Karpas-422 (cell line): ENCODE results near the gene COL11A1. TPM values are rescaled to one million over a fixed set of nuclear protein-coding genes. Genes with fewer than 3 reads are reported as not detected.
"Not testable (repeated sequence)": the region's sequence is repeated elsewhere in the genome, so short reads cannot be mapped to it uniquely, and the experiment has no call there.

Source experiments
- DNase-seq: peaks from one replicate; pipeline ENCODE4 v3.0.0-alpha.2; 2015
- H2AFZ ChIP-seq: fragments of 200-600 bp; sonication (generic); 2 replicates; pipeline ENCODE4 v1.6.1; 2014; ENCODE audit warnings: antibody characterized with exemption, low read length, mixed read lengths
- H3K27ac ChIP-seq: fragments of 200-600 bp; sonication (generic); 2 replicates; pipeline ENCODE4 v1.5.1; 2014; ENCODE audit warnings: mild to moderate bottlenecking, low read length, moderate library complexity
- H3K27me3 ChIP-seq: fragments of 200-600 bp; sonication (generic); 2 replicates; pipeline ENCODE4 v1.6.1; 2014; ENCODE audit warnings: low read length, mixed read lengths
- H3K36me3 ChIP-seq: fragments of 200-600 bp; sonication (generic); 2 replicates; pipeline ENCODE4 v1.6.1; 2014; ENCODE audit warnings: low read length, mixed read lengths; ENCODE audit not compliant: insufficient read depth
- H3K4me1 ChIP-seq: fragments of 200-600 bp; sonication (generic); 2 replicates; pipeline ENCODE4 v1.6.1; 2014; ENCODE audit warnings: mild to moderate bottlenecking, low read length, mixed read lengths
- H3K4me2 ChIP-seq: fragments of 200-600 bp; sonication (generic); 2 replicates; pipeline ENCODE4 v1.6.1; 2014; ENCODE audit warnings: low read length, low read depth, mild to moderate bottlenecking; ENCODE audit not compliant: poor library complexity, severe bottlenecking
- H3K4me3 ChIP-seq: fragments of 200-600 bp; sonication (generic); 2 replicates; pipeline ENCODE4 v1.5.1; 2014; ENCODE audit warnings: mild to moderate bottlenecking, antibody characterized with exemption, low read length, mixed read lengths
- H3K79me2 ChIP-seq: fragments of 200-600 bp; sonication (generic); 2 replicates; pipeline ENCODE4 v1.6.1; 2014; ENCODE audit warnings: mild to moderate bottlenecking, low read length, mixed read lengths
- H3K9ac ChIP-seq: fragments of 200-600 bp; sonication (generic); 2 replicates; pipeline ENCODE4 v1.6.0; 2014; ENCODE audit warnings: low read length
- H3K9me2 ChIP-seq: fragments of 200-600 bp; sonication (generic), shearing (Covaris generic); replicated peaks from 2 replicates; pipeline ENCODE4 v1.6.0; 2014; ENCODE audit warnings: mild to moderate bottlenecking, low read length, moderate library complexity; ENCODE audit not compliant: insufficient read depth
- H3K9me3 ChIP-seq: fragments of 300-700, 200-600 bp; sonication (generic); 2 replicates; pipeline ENCODE4 v1.6.1; 2014; ENCODE audit warnings: low read length, mixed read lengths
- H4K20me1 ChIP-seq: fragments of 200-600 bp; sonication (generic); 2 replicates; pipeline ENCODE4 v1.6.1; 2014; ENCODE audit warnings: mild to moderate bottlenecking, antibody characterized with exemption, low read length, low read depth; ENCODE audit not compliant: insufficient read depth
- total RNA-seq: library from RNA; depleted of rRNA; stranded (reverse); fragments of >200 nt; shearing (Covaris generic); gene quantifications from 2 replicates; pipeline ENCODE4 v1.2.3, GENCODE V29; 2014; ENCODE audit warnings: low replicate concordance

The COL11A1 gene
- total RNA-seq, 1 experiment from 2014 or later = not detected

- DNase-seq = no peak
- Histone ChIP-seq H2AFZ (no peak overlapping the region), H3K79me2 (no peaks in the 10 kb centered on the region), H3K4me3 (no peak overlapping the region), H3K9me2 (no peaks in the 10 kb centered on the region), H3K4me2 (no peak overlapping the region), H3K27ac (no peak overlapping the region), H4K20me1 (no peaks in the 10 kb centered on the region), H3K4me1 (no peaks in the 10 kb centered on the region), H3K36me3 (no peaks in the 10 kb centered on the region), H3K9ac (no peak overlapping the region), H3K9me3 (no peaks in the 10 kb centered on the region), H3K27me3 (no peaks in the 10 kb centered on the region)
Observed at GRCh38 chr1:103069201-103069600, 39.1 kb downstream of the COL11A1 start.

- H3K36me3 ChIP-seq = no peaks in the 10 kb centered on the region
- H3K4me1 ChIP-seq = no peaks in the 10 kb centered on the region
- H3K9me2 ChIP-seq = no peaks in the 10 kb centered on the region
- DNase-seq = no peak
- H3K27me3 ChIP-seq = no peaks in the 10 kb centered on the region
- no peak overlapping the region for H3K9ac ChIP-seq
- no peak overlapping the region for H3K4me3 ChIP-seq
- no peak overlapping the region for H2AFZ ChIP-seq
- H4K20me1 ChIP-seq = no peaks in the 10 kb centered on the region
- H3K9me3 ChIP-seq = peaks cover 11% of the 10 kb centered on the region
- H3K4me2 ChIP-seq = no peak overlapping the region
- no peak overlapping the region for H3K27ac ChIP-seq
- H3K79me2 ChIP-seq = no peaks in the 10 kb centered on the region
Observed at GRCh38 chr1:103063921-103064320, 44.4 kb downstream of the COL11A1 start.

- H3K27me3 ChIP-seq = no peaks in the 10 kb centered on the region
- H3K79me2 ChIP-seq = no peaks in the 10 kb centered on the region
- no peaks in the 10 kb centered on the region for H3K36me3 ChIP-seq
- no peak overlapping the region for H3K9ac ChIP-seq
- H4K20me1 ChIP-seq = no peaks in the 10 kb centered on the region
- H3K9me3 ChIP-seq = peaks cover 8% of the 10 kb centered on the region
- no peak for DNase-seq
- H3K4me1 ChIP-seq = no peaks in the 10 kb centered on the region
- H2AFZ ChIP-seq = no peak overlapping the region
- H3K4me2 ChIP-seq = no peak overlapping the region
- H3K27ac ChIP-seq = no peak overlapping the region
- H3K4me3 ChIP-seq = no peak overlapping the region
- H3K9me2 ChIP-seq = no peaks in the 10 kb centered on the region
Observed at GRCh38 chr1:103058391-103058790, 49.9 kb downstream of the COL11A1 start.

- Histone ChIP-seq H4K20me1 (no peaks in the 10 kb centered on the region), H3K36me3 (no peaks in the 10 kb centered on the region), H3K27ac (no peak overlapping the region), H3K9ac (no peak overlapping the region), H3K4me3 (no peak overlapping the region), H3K9me2 (no peaks in the 10 kb centered on the region), H3K4me2 (no peak overlapping the region), H3K9me3 (peaks cover 22% of the 10 kb centered on the region), H3K79me2 (no peaks in the 10 kb centered on the region), H3K27me3 (no peaks in the 10 kb centered on the region), H2AFZ (no peak overlapping the region), H3K4me1 (no peaks in the 10 kb centered on the region)
- no peak for DNase-seq
Observed at GRCh38 chr1:103056423-103056822, 51.9 kb downstream of the COL11A1 start.

- H3K4me1 ChIP-seq, H3K9me2 ChIP-seq, H4K20me1 ChIP-seq, DNase-seq, H3K9ac ChIP-seq, H3K36me3 ChIP-seq, H3K79me2 ChIP-seq, H3K27ac ChIP-seq, H3K9me3 ChIP-seq, H3K27me3 ChIP-seq, H3K4me2 ChIP-seq, H3K4me3 ChIP-seq, H2AFZ ChIP-seq: not testable (repeated sequence)
Observed at GRCh38 chr1:103028110-103028509, 80.2 kb downstream of the COL11A1 start.

- peaks cover 3% of the 10 kb centered on the region; the same call in 1 of the 2 replicates for H3K9me3 ChIP-seq
- no peaks in the 10 kb centered on the region for H3K27me3 ChIP-seq
- H2AFZ ChIP-seq = no peak overlapping the region
- no peaks in the 10 kb centered on the region for H3K4me1 ChIP-seq
- H3K79me2 ChIP-seq = no peaks in the 10 kb centered on the region
- H3K36me3 ChIP-seq = no peaks in the 10 kb centered on the region
- H3K4me3 ChIP-seq = no peak overlapping the region
- H4K20me1 ChIP-seq = no peaks in the 10 kb centered on the region
- no peak overlapping the region for H3K9ac ChIP-seq
- no peak overlapping the region for H3K27ac ChIP-seq
- no peak for DNase-seq
- H3K9me2 ChIP-seq = no peaks in the 10 kb centered on the region
- H3K4me2 ChIP-seq = no peak overlapping the region
Observed at GRCh38 chr1:103025858-103026409, 82.4 kb downstream of the COL11A1 start.

- H3K36me3 ChIP-seq = no peaks in the 10 kb centered on the region
- no peak overlapping the region for H2AFZ ChIP-seq
- H3K27me3 ChIP-seq = no peaks in the 10 kb centered on the region
- no peaks in the 10 kb centered on the region for H4K20me1 ChIP-seq
- H3K9ac ChIP-seq = no peak overlapping the region
- H3K4me2 ChIP-seq = no peak overlapping the region
- H3K27ac ChIP-seq = no peak overlapping the region
- no peaks in the 10 kb centered on the region for H3K79me2 ChIP-seq
- H3K9me2 ChIP-seq = no peaks in the 10 kb centered on the region
- no peaks in the 10 kb centered on the region for H3K4me1 ChIP-seq
- H3K4me3 ChIP-seq = no peak overlapping the region
- no peak for DNase-seq
- peaks cover 3% of the 10 kb centered on the region; the same call in 1 of the 2 replicates for H3K9me3 ChIP-seq
Observed at GRCh38 chr1:103024051-103024450, 84.3 kb downstream of the COL11A1 start.

GRCh38 chr1:103002005-103002404 lies 106.3 kb downstream of the COL11A1 start:
- H3K27ac ChIP-seq = no peak overlapping the region
- no peaks in the 10 kb centered on the region for H3K9me3 ChIP-seq
- no peaks in the 10 kb centered on the region for H3K36me3 ChIP-seq
- H3K4me2 ChIP-seq = no peak overlapping the region
- no peaks in the 10 kb centered on the region for H3K4me1 ChIP-seq
- no peaks in the 10 kb centered on the region for H3K27me3 ChIP-seq
- H3K9me2 ChIP-seq = no peaks in the 10 kb centered on the region
- no peaks in the 10 kb centered on the region for H3K79me2 ChIP-seq
- H4K20me1 ChIP-seq = no peaks in the 10 kb centered on the region
- no peak overlapping the region for H3K4me3 ChIP-seq
- no peak for DNase-seq
- H3K9ac ChIP-seq = no peak overlapping the region
- no peak overlapping the region for H2AFZ ChIP-seq

- no peak for DNase-seq
- no peak overlapping the region for H3K4me2 ChIP-seq
- no peaks in the 10 kb centered on the region for H3K27me3 ChIP-seq
- no peak overlapping the region for H3K9ac ChIP-seq
- no peaks in the 10 kb centered on the region for H3K9me2 ChIP-seq
- no peaks in the 10 kb centered on the region for H3K4me1 ChIP-seq
- no peaks in the 10 kb centered on the region for H4K20me1 ChIP-seq
- no peaks in the 10 kb centered on the region for H3K79me2 ChIP-seq
- no peak overlapping the region for H3K4me3 ChIP-seq
- H3K9me3 ChIP-seq = no peaks in the 10 kb centered on the region
- H3K36me3 ChIP-seq = no peaks in the 10 kb centered on the region
- H3K27ac ChIP-seq = no peak overlapping the region
- H2AFZ ChIP-seq = no peak overlapping the region
Observed at GRCh38 chr1:102978874-102979273, 129.4 kb downstream of the COL11A1 start.
